Ishikawa (cell line): ENCODE data around the gene DDX47.

Experiments
- CEBPB ChIP-seq: IDR thresholded peaks from 2 replicates; pipeline ENCODE4 v1.6.1; 2012
- CREB1 ChIP-seq: IDR thresholded peaks from 2 replicates; pipeline ENCODE4 v1.6.1; 2012; ENCODE audit warnings: low read depth
- EGR1 ChIP-seq: IDR thresholded peaks from 2 replicates; pipeline ENCODE4 v1.6.1; 2012
- EP300 ChIP-seq: IDR thresholded peaks from 2 replicates; pipeline ENCODE4 v1.6.1; 2012; ENCODE audit warnings: borderline replicate concordance
- FOXM1 ChIP-seq: IDR thresholded peaks from 2 replicates; pipeline ENCODE4 v1.6.1; 2012; ENCODE audit warnings: low read depth, borderline replicate concordance
- NFIC ChIP-seq: IDR thresholded peaks from 2 replicates; pipeline ENCODE4 v1.6.1; 2012
- RAD21 ChIP-seq: IDR thresholded peaks from 2 replicates; pipeline ENCODE4 v1.6.1; 2012; ENCODE audit warnings: low read depth
- TAF1 ChIP-seq: IDR thresholded peaks from 2 replicates; pipeline ENCODE4 v1.6.1; 2012; ENCODE audit warnings: low read depth, mild to moderate bottlenecking
- TCF12 ChIP-seq: IDR thresholded peaks from 2 replicates; pipeline ENCODE4 v1.6.1; 2012; ENCODE audit warnings: low read depth
- TEAD4 ChIP-seq: IDR thresholded peaks from 2 replicates; pipeline ENCODE4 v1.6.1; 2012
- USF1 ChIP-seq: IDR thresholded peaks from 2 replicates; pipeline ENCODE4 v1.6.1; 2012
- YY1 ChIP-seq: IDR thresholded peaks from 2 replicates; pipeline ENCODE4 v1.6.1; 2012; ENCODE audit warnings: low read depth
- TF ChIP-seq, protein P1 (sequence below): IDR thresholded peaks from 2 replicates; pipeline ENCODE4 v1.6.1; 2012
- TF ChIP-seq, protein P2 (sequence below): IDR thresholded peaks from 2 replicates; pipeline ENCODE4 v1.6.1; 2012; ENCODE audit warnings: low read depth, mild to moderate bottlenecking

- TF ChIP-seq YY1 (no peak), CEBPB (no peak), EP300 (no peak), NFIC (no peak), TAF1 (no peak), USF1 (no peak), TEAD4 (no peak), EGR1 (no peak), TCF12 (no peak), CREB1 (no peak), FOXM1 (no peak), RAD21 (no peak)
- TF ChIP-seq, protein P1, sequence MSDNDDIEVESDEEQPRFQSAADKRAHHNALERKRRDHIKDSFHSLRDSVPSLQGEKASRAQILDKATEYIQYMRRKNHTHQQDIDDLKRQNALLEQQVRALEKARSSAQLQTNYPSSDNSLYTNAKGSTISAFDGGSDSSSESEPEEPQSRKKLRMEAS, result no peak
- TF ChIP-seq, protein P2, sequence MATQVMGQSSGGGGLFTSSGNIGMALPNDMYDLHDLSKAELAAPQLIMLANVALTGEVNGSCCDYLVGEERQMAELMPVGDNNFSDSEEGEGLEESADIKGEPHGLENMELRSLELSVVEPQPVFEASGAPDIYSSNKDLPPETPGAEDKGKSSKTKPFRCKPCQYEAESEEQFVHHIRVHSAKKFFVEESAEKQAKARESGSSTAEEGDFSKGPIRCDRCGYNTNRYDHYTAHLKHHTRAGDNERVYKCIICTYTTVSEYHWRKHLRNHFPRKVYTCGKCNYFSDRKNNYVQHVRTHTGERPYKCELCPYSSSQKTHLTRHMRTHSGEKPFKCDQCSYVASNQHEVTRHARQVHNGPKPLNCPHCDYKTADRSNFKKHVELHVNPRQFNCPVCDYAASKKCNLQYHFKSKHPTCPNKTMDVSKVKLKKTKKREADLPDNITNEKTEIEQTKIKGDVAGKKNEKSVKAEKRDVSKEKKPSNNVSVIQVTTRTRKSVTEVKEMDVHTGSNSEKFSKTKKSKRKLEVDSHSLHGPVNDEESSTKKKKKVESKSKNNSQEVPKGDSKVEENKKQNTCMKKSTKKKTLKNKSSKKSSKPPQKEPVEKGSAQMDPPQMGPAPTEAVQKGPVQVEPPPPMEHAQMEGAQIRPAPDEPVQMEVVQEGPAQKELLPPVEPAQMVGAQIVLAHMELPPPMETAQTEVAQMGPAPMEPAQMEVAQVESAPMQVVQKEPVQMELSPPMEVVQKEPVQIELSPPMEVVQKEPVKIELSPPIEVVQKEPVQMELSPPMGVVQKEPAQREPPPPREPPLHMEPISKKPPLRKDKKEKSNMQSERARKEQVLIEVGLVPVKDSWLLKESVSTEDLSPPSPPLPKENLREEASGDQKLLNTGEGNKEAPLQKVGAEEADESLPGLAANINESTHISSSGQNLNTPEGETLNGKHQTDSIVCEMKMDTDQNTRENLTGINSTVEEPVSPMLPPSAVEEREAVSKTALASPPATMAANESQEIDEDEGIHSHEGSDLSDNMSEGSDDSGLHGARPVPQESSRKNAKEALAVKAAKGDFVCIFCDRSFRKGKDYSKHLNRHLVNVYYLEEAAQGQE, result no peak
Measured at GRCh38 chr12:12818701-12819100, 5.6 kb downstream of the DDX47 start.
